HG03442 (cell line): ENCODE data around the gene PDPK1.
"Not testable (repeated sequence)": the region's sequence is repeated elsewhere in the genome, so short reads cannot be mapped to it uniquely, and the experiment has no call there.

Experiments used
- ATAC-seq: cut with Tn5 transposase; IDR thresholded peaks from one replicate; pipeline ENCODE4 v1.9.1; 2021; ENCODE audit warnings: mild to moderate bottlenecking, moderate library complexity; ENCODE audit not compliant: unreplicated experiment

Gene PDPK1

GRCh38 chr16:2585651-2586081 is 47.8 kb downstream of the PDPK1 start:
- ATAC-seq, result no peak

- no peak for ATAC-seq
These were observed 48.4 kb downstream of the PDPK1 start for GRCh38 chr16:2586241-2586640.

- ATAC-seq, result no peak
These were observed 49.2 kb downstream of the PDPK1 start for GRCh38 chr16:2586901-2587480.

- ATAC-seq, result no peak
These were observed 50.2 kb downstream of the PDPK1 start for GRCh38 chr16:2587891-2588565.

- ATAC-seq, result no peak
These were observed 53.8 kb downstream of the PDPK1 start for GRCh38 chr16:2591476-2592240.

GRCh38 chr16:2592786-2593185 is 55.0 kb downstream of the PDPK1 start:
- ATAC-seq, result no peak

- no peak for ATAC-seq
These were observed 57.8 kb downstream of the PDPK1 start for GRCh38 chr16:2595393-2596205.

GRCh38 chr16:2596747-2597559 is 59.1 kb downstream of the PDPK1 start:
- ATAC-seq, result no peak

GRCh38 chr16:2597560-2597902 is 59.7 kb downstream of the PDPK1 start:
- ATAC-seq, result no peak

GRCh38 chr16:2598133-2598641 is 60.4 kb downstream of the PDPK1 start:
- no peak for ATAC-seq

GRCh38 chr16:2598723-2599122 is 60.9 kb downstream of the PDPK1 start:
- ATAC-seq, result no peak

GRCh38 chr16:2599165-2599564 is 61.3 kb downstream of the PDPK1 start:
- not testable (repeated sequence) for ATAC-seq

- not testable (repeated sequence) for ATAC-seq
These were observed 62.0 kb downstream of the PDPK1 start for GRCh38 chr16:2599785-2600184.

GRCh38 chr16:2601301-2602025 is 63.6 kb downstream of the PDPK1 start:
- not testable (repeated sequence) for ATAC-seq

- ATAC-seq, result not testable (repeated sequence)
These were observed 64.4 kb downstream of the PDPK1 start for GRCh38 chr16:2602175-2602574.

- peak; percentile 54 for ATAC-seq
These were observed 65.6 kb downstream of the PDPK1 start for GRCh38 chr16:2603165-2604015.

GRCh38 chr16:2604016-2604369 is 66.2 kb downstream of the PDPK1 start:
- not testable (repeated sequence) for ATAC-seq

GRCh38 chr16:2606820-2607219 is 69.0 kb downstream of the PDPK1 start:
- ATAC-seq, result not testable (repeated sequence)

GRCh38 chr16:2609345-2609744 is 71.5 kb downstream of the PDPK1 start:
- not testable (repeated sequence) for ATAC-seq
